Hepatocyte (in vitro differentiated cells): ENCODE data around the gene OR6N1. TPM values are rescaled to one million over a fixed set of nuclear protein-coding genes. Genes with fewer than 3 reads are reported as not detected.

Experiments
- DNase-seq: peaks from one replicate; pipeline ENCODE4 v3.0.0-alpha.2; 2016; ENCODE audit warnings: low spot score
- H2AFZ ChIP-seq: fragments of 200-600 bp; sonication (generic); 2 replicates; pipeline ENCODE4 v1.6.0; 2016; ENCODE audit warnings: antibody characterized with exemption, mild to moderate bottlenecking
- H3K27ac ChIP-seq: fragments of 200-600 bp; sonication (generic); 2 replicates; pipeline ENCODE4 v1.5.1; 2016; ENCODE audit warnings: mild to moderate bottlenecking
- H3K27me3 ChIP-seq: fragments of 200-600 bp; sonication (generic); 2 replicates; pipeline ENCODE4 v1.6.1; 2016
- H3K36me3 ChIP-seq: fragments of 200-600 bp; sonication (generic); replicated peaks from 2 replicates; pipeline ENCODE4 v1.5.1; 2016; ENCODE audit warnings: low read depth; ENCODE audit not compliant: insufficient read depth
- H3K4me1 ChIP-seq: fragments of 200-600 bp; sonication (generic); 2 replicates; pipeline ENCODE4 v1.5.1; 2016; ENCODE audit warnings: mild to moderate bottlenecking, moderate library complexity; ENCODE audit not compliant: insufficient read depth
- H3K4me2 ChIP-seq: fragments of 200-600 bp; sonication (generic); 2 replicates; pipeline ENCODE4 v1.6.0; 2016
- H3K4me3 ChIP-seq: fragments of 200-600 bp; sonication (generic); 2 replicates; pipeline ENCODE4 v1.5.1; 2016; ENCODE audit warnings: mild to moderate bottlenecking
- H3K79me2 ChIP-seq: fragments of 200-600 bp; sonication (generic); 2 replicates; pipeline ENCODE4 v1.6.0; 2017; ENCODE audit warnings: mild to moderate bottlenecking
- H3K9me2 ChIP-seq: fragments of 200-600 bp; sonication (generic); replicated peaks from 2 replicates; pipeline ENCODE4 v1.6.0; 2017; ENCODE audit warnings: mild to moderate bottlenecking; ENCODE audit not compliant: insufficient read depth
- H3K9me3 ChIP-seq: fragments of 200-600 bp; sonication (generic); 2 replicates; pipeline ENCODE4 v1.5.1; 2016; ENCODE audit warnings: low read depth, mild to moderate bottlenecking
- H4K20me1 ChIP-seq: fragments of 200-600 bp; sonication (generic); 2 replicates; pipeline ENCODE4 v1.6.0; 2016; ENCODE audit warnings: mild to moderate bottlenecking; ENCODE audit not compliant: insufficient read depth, poor library complexity, severe bottlenecking
- EZH2 ChIP-seq: fragments of 200-600 bp; sonication (generic); IDR thresholded peaks from 2 replicates; pipeline ENCODE4 v1.6.1; 2016; ENCODE audit warnings: antibody characterized with exemption, mild to moderate bottlenecking, borderline replicate concordance
- EZH2phosphoT487 ChIP-seq: fragments of 200-600 bp; sonication (generic); IDR thresholded peaks from one replicate; pipeline ENCODE4 v1.6.1; 2018; ENCODE audit warnings: antibody characterized with exemption, mild to moderate bottlenecking, low read depth, moderate library complexity; ENCODE audit not compliant: unreplicated experiment, severe bottlenecking
- WGBS: methylation state at CpG from one replicate; pipeline ENCODE4 v1.1.6; 2016; ENCODE audit warnings: low lambda C conversion rate; ENCODE audit errors: missing lambda C conversion rate; 5-methylcytosine and 5-hydroxymethylcytosine counted together
- polyA plus RNA-seq: library from polyadenylated mRNA; unstranded; fragments of >200 nt; fragmentation: Nextera tagmentation; extraction: Ambion mirVana; gene quantifications from 2 replicates; pipeline ENCODE4 v1.2.1, GENCODE V29; 2016
- total RNA-seq: library from RNA; depleted of rRNA; stranded (reverse); fragments of >200 nt; gene quantifications from 2 replicates; pipeline ENCODE4 v1.2.3, GENCODE V29; 2014
- TF ChIP-seq, protein P1 (sequence below): fragments of 200-600 bp; sonication (generic); IDR thresholded peaks from 2 replicates; pipeline ENCODE4 v1.5.1; 2016; ENCODE audit warnings: antibody characterized with exemption, mild to moderate bottlenecking; ENCODE audit not compliant: poor library complexity

The OR6N1 gene, protein sequence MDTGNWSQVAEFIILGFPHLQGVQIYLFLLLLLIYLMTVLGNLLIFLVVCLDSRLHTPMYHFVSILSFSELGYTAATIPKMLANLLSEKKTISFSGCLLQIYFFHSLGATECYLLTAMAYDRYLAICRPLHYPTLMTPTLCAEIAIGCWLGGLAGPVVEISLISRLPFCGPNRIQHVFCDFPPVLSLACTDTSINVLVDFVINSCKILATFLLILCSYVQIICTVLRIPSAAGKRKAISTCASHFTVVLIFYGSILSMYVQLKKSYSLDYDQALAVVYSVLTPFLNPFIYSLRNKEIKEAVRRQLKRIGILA
- total RNA-seq = not detected in 2 replicates
- not detected in 2 replicates for polyA plus RNA-seq

DNA sequence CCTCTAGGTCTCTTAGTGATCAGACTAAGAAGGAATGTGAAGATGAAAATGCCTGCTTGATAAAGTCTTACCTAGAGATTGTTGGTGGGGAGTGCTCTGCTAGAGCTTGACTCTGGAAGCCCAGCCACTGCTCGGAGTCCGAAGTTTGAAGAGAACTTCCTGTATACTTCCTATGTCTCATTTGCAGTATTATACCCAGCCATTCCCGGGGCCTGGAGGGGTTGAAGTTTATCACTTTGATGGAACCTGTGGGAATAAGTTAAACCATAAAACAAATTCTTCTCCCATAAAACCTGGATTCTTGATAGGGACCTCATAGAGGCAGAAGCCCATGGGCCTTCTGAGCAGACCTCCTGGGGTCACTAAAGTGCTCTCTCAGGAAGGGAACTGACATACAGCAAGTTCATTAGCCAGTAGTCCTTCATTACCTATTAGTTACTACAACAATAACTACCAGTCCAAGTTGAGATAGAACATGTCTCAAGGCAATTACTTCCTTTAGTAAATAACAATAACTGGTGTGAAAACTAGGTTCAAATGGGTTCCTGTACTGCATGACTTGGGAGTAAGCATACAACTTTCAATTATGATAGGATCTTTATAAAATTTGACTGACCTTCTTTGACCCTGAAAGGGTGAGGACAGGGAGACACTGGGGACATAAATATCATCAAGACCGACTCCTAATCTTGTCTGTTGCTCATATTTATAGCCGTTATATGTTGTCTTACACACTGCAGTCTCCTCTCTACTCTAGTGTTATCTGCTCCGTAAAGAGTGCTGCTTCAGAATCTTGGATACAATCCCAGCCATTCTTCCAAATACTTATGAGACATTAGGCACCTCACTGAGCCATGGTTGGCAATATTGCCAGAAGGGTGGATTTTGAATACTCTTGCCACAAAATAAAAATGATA lies at the start of gene OR6N1:
OR6N1 (minus strand) TSS at position 246 of the 917 bp plus-strand sequence. CDS start 5,513 bp downstream, outside the sequence.
- TF ChIP-seq, protein P1, sequence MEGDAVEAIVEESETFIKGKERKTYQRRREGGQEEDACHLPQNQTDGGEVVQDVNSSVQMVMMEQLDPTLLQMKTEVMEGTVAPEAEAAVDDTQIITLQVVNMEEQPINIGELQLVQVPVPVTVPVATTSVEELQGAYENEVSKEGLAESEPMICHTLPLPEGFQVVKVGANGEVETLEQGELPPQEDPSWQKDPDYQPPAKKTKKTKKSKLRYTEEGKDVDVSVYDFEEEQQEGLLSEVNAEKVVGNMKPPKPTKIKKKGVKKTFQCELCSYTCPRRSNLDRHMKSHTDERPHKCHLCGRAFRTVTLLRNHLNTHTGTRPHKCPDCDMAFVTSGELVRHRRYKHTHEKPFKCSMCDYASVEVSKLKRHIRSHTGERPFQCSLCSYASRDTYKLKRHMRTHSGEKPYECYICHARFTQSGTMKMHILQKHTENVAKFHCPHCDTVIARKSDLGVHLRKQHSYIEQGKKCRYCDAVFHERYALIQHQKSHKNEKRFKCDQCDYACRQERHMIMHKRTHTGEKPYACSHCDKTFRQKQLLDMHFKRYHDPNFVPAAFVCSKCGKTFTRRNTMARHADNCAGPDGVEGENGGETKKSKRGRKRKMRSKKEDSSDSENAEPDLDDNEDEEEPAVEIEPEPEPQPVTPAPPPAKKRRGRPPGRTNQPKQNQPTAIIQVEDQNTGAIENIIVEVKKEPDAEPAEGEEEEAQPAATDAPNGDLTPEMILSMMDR = no peak
- no peak for TF ChIP-seq EZH2phosphoT487
- no peak for TF ChIP-seq EZH2
- H3K27ac ChIP-seq = no peak within 1 kb of the TSS
- H3K4me3 ChIP-seq = no peak within 1 kb of the TSS
- H3K27me3 ChIP-seq = no peaks in the 10 kb centered on the region
- no peaks in the 10 kb centered on the region for H3K79me2 ChIP-seq
- no peak within 1 kb of the TSS for H2AFZ ChIP-seq
- H3K4me1 ChIP-seq = no peaks in the 10 kb centered on the region
- no peak within 1 kb of the TSS for H3K4me2 ChIP-seq
- no peaks in the 10 kb centered on the region for H4K20me1 ChIP-seq
- 74% methylated on average over 6 of the region's 6 CpGs for WGBS
- DNase-seq = no peak
- H3K36me3 ChIP-seq = no peaks in the 10 kb centered on the region
- H3K9me3 ChIP-seq = no peaks in the 10 kb centered on the region
- H3K9me2 ChIP-seq = no peaks in the 10 kb centered on the region

DNA sequence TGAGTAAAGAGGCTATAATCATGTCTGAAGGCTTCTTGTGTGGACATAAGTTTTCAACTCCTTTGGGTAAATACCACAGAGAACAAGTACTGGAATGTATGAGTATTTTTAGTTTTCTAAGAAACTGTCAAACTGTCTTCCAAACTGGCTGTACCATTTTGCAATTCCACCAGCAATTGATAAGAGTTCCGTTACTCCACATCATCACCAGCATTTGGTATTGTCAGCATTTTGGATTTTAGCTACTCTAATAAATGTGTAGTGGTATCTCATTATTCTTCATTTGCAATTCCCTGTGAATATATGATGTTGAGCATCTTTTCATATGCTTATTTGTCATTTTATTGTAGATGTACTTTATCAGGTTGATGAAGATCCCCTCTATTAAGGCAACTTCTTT lies 49.7 kb upstream of the OR6N1 start:
- no peaks in the 10 kb centered on the region for H3K36me3 ChIP-seq
- no peak for TF ChIP-seq EZH2phosphoT487
- TF ChIP-seq, protein P1 = no peak
- TF ChIP-seq EZH2 = no peak
- H3K9me2 ChIP-seq = no peaks in the 10 kb centered on the region
- H3K9me3 ChIP-seq = no peaks in the 10 kb centered on the region
- H3K4me2 ChIP-seq = no peak overlapping the region
- H3K4me1 ChIP-seq = no peaks in the 10 kb centered on the region
- H3K27ac ChIP-seq = no peak overlapping the region
- no peaks in the 10 kb centered on the region for H3K27me3 ChIP-seq
- H3K79me2 ChIP-seq = no peaks in the 10 kb centered on the region
- 86% methylated on average over 1 of the region's 1 CpG for WGBS
- H4K20me1 ChIP-seq = no peaks in the 10 kb centered on the region
- DNase-seq = no peak
- H2AFZ ChIP-seq = no peak overlapping the region
- H3K4me3 ChIP-seq = no peak overlapping the region

GRCh38 chr1:158819461-158820443 lies 47.8 kb upstream of the OR6N1 start:
- H2AFZ ChIP-seq = no peak overlapping the region
- no peaks in the 10 kb centered on the region for H3K9me3 ChIP-seq
- no peak for TF ChIP-seq EZH2phosphoT487
- TF ChIP-seq, protein P1 = no peak
- TF ChIP-seq EZH2 = no peak
- H3K36me3 ChIP-seq = no peaks in the 10 kb centered on the region
- H4K20me1 ChIP-seq = no peaks in the 10 kb centered on the region
- 64% methylated on average over 7 of the region's 7 CpGs for WGBS
- no peak overlapping the region for H3K4me2 ChIP-seq
- H3K27ac ChIP-seq = no peak overlapping the region
- H3K9me2 ChIP-seq = no peaks in the 10 kb centered on the region
- DNase-seq = no peak
- no peak overlapping the region for H3K4me3 ChIP-seq
- H3K79me2 ChIP-seq = no peaks in the 10 kb centered on the region
- H3K27me3 ChIP-seq = no peaks in the 10 kb centered on the region
- H3K4me1 ChIP-seq = no peaks in the 10 kb centered on the region
